Fibroblast of mammary gland (primary cell): ENCODE data around the gene PCP4L1.

Experiments used
- DNase-seq: peaks from one replicate; pipeline ENCODE4 v3.0.0-alpha.2; 2010; ENCODE audit warnings: low read depth
- H3K4me3 ChIP-seq: 2 replicates; pipeline ENCODE4 v1.5.1; 2011; ENCODE audit warnings: low read depth, mild to moderate bottlenecking, low read length, moderate library complexity; ENCODE audit not compliant: control insufficient read depth
- CTCF ChIP-seq: conservative IDR thresholded peaks from 2 replicates; pipeline ENCODE4 v1.5.1; 2011; ENCODE audit warnings: low read depth, low read length, inconsistent platforms; ENCODE audit not compliant: control insufficient read depth, insufficient read depth

The PCP4L1 gene

DNA sequence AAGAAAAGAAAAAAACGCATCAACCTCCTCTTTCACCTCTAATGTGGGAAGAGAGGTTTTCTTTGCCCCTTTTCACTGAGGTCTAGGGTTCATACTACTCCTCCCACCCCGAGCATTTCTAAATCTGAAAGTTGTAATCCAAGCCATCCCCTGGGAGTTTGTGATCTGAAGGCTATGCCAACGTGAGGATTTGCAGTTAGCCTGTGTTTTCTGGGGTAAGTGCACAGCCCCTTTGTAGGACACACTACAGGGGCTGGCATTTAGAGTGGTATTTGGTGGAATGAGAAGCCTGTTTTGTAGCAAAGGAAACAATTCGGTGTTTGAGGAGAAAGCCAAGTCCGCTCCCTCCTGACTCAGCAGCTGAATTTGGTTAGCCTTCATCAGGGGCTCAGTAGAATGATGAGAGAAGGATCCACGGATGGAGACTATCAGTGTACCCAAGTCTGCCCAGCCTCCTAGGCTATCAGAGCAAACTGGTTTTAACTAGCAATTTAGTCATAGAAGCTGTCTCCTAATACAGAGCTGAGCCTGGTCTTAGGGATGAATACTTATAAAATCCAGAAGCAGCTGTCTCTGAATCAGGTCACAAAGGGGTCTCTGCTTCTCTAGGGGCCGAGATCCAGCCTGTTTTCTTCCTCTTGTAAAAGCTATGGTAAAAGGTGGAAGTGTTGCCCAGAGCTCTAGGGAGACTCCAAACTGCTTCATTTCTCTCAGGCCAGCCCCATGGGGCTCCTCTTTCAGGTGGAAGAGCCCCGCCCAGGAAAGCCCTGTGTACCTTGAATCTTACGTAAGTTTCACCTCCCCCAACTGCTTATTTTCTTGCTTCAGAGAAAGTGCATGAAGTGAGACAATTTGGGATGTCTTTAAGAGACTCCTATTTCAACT lies 2.1 kb downstream of the PCP4L1 start:
- TF ChIP-seq CTCF, result no peak
- H3K4me3 ChIP-seq, result no peak overlapping the region
- peak; percentile 8 for DNase-seq

- no peak overlapping the region for H3K4me3 ChIP-seq
- TF ChIP-seq CTCF, result no peak
- no peak for DNase-seq
Observed at GRCh38 chr1:161261261-161262235, 3.0 kb downstream of the PCP4L1 start.

GRCh38 chr1:161265305-161265704 lies 6.8 kb downstream of the PCP4L1 start:
- no peak overlapping the region for H3K4me3 ChIP-seq
- no peak for TF ChIP-seq CTCF
- DNase-seq, result no peak

DNA sequence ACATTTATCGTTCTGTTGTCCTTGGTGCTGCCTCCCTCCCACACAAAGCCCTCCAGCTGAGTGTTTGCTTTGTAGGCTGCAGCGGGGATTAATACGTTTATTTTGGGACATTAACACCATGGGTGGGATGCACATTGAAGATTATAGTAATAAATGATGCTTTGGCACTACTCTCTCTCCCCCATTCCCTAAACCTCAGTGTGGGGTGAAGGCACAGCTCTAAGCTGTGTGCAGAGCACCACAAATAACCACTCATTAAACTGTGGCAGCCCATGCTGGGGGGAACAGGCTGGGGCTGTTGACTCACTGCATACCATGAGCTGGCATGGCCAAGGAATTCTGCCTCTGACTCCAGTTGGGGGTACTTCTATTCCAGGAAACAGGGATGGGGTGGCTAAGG lies 7.7 kb downstream of the PCP4L1 start:
- H3K4me3 ChIP-seq, result no peak overlapping the region
- no peak for DNase-seq
- no peak for TF ChIP-seq CTCF

GRCh38 chr1:161266836-161267235 lies 8.3 kb downstream of the PCP4L1 start:
- no peak overlapping the region for H3K4me3 ChIP-seq
- TF ChIP-seq CTCF, result no peak
- no peak for DNase-seq

- no peak overlapping the region for H3K4me3 ChIP-seq
- no peak for TF ChIP-seq CTCF
- no peak for DNase-seq
Observed at GRCh38 chr1:161267321-161267720, 8.8 kb downstream of the PCP4L1 start.
